Neural cell (in vitro differentiated cells): ENCODE data around the gene TMEM244. TPM values are rescaled to one million over a fixed set of nuclear protein-coding genes. Genes with fewer than 3 reads are reported as not detected.

Source experiments
- H2AFZ ChIP-seq: fragments of 200-600, 300-800 bp; sonication (generic), shearing (Covaris generic); 2 replicates; pipeline ENCODE4 v1.6.0; 2014; ENCODE audit warnings: low read depth, mild to moderate bottlenecking, antibody characterized with exemption, low read length, moderate library complexity
- H3F3A ChIP-seq: fragments of 200-600 bp; shearing (Covaris generic); 2 replicates; pipeline ENCODE4 v1.6.1; 2016; ENCODE audit warnings: mild to moderate bottlenecking, moderate library complexity, mixed read lengths, antibody characterized with exemption, low read length; ENCODE audit not compliant: insufficient read depth, poor library complexity, severe bottlenecking
- H3K27ac ChIP-seq: fragments of 200-600, 300-800 bp; sonication (generic), shearing (Covaris generic); 2 replicates; pipeline ENCODE4 v1.5.1; 2014; ENCODE audit warnings: mild to moderate bottlenecking, low read length, moderate library complexity
- H3K27me3 ChIP-seq: fragments of 300-800, 200-600 bp; sonication (generic), shearing (Covaris generic); 2 replicates; pipeline ENCODE4 v1.6.0; 2014; ENCODE audit warnings: mild to moderate bottlenecking, low read depth, low read length, moderate library complexity; ENCODE audit not compliant: insufficient read depth
- H3K36me3 ChIP-seq: fragments of 300-800, 200-600 bp; sonication (generic), shearing (Covaris generic); 2 replicates; pipeline ENCODE4 v1.5.1; 2014; ENCODE audit warnings: mild to moderate bottlenecking, antibody characterized with exemption, low read length, moderate library complexity; ENCODE audit not compliant: insufficient read depth
- H3K4me2 ChIP-seq: fragments of 300-800, 200-600 bp; sonication (generic), shearing (Covaris generic); 2 replicates; pipeline ENCODE4 v1.6.0; 2014; ENCODE audit warnings: mild to moderate bottlenecking, low read length
- H3K4me3 ChIP-seq: fragments of 300-800, 200-600 bp; sonication (generic), shearing (Covaris generic); 2 replicates; pipeline ENCODE4 v1.5.1; 2014; ENCODE audit warnings: mild to moderate bottlenecking, low read length, moderate library complexity
- H3K79me2 ChIP-seq: fragments of 200-600 bp; shearing (Covaris generic); replicated peaks from 2 replicates; pipeline ENCODE4 v1.6.0; 2014; ENCODE audit warnings: mild to moderate bottlenecking, low read length, moderate library complexity; ENCODE audit not compliant: insufficient read depth
- H3K9ac ChIP-seq: fragments of 300-800, 200-600 bp; sonication (generic), shearing (Covaris generic); 2 replicates; pipeline ENCODE4 v1.6.1; 2016; ENCODE audit warnings: mild to moderate bottlenecking, low read length, mixed read lengths
- H3K9me2 ChIP-seq: fragments of 200-600 bp; shearing (Covaris generic); 2 replicates; pipeline ENCODE4 v1.6.1; 2016; ENCODE audit warnings: mild to moderate bottlenecking, low read length, mixed read lengths; ENCODE audit not compliant: insufficient read depth
- H3K9me3 ChIP-seq: fragments of 200-600, 300-800 bp; sonication (generic), shearing (Covaris generic); 2 replicates; pipeline ENCODE4 v1.6.1; 2016; ENCODE audit warnings: mild to moderate bottlenecking, mixed run types, low read length, moderate library complexity, mixed read lengths
- H4K20me1 ChIP-seq: fragments of 200-600 bp; shearing (Covaris generic); 2 replicates; pipeline ENCODE4 v1.6.1; 2016; ENCODE audit warnings: mild to moderate bottlenecking, mixed run types; ENCODE audit not compliant: insufficient read depth
- CTCF ChIP-seq: fragments of 450-650 bp; IDR thresholded peaks from 2 replicates; pipeline ENCODE4 v1.5.1; 2014; ENCODE audit warnings: antibody characterized with exemption, mild to moderate bottlenecking, moderate library complexity; ENCODE audit not compliant: poor library complexity, severe bottlenecking
- EP300 ChIP-seq: fragments of 450-650 bp; conservative IDR thresholded peaks from 2 replicates; pipeline ENCODE4 v1.6.1; 2014; ENCODE audit warnings: antibody characterized with exemption, mild to moderate bottlenecking, moderate library complexity; ENCODE audit not compliant: poor library complexity, severe bottlenecking
- EZH2 ChIP-seq: fragments of 200-600, 300-800 bp; shearing (Covaris generic), sonication (generic); IDR thresholded peaks from 2 replicates; pipeline ENCODE4 v1.6.1; 2014; ENCODE audit warnings: antibody characterized with exemption, low read length, borderline replicate concordance, mild to moderate bottlenecking; ENCODE audit not compliant: insufficient read depth, poor library complexity, severe bottlenecking
- MXI1 ChIP-seq: fragments of 450-650 bp; conservative IDR thresholded peaks from 2 replicates; pipeline ENCODE4 v1.6.1; 2014; ENCODE audit warnings: antibody characterized with exemption, mild to moderate bottlenecking; ENCODE audit not compliant: poor library complexity, severe bottlenecking
- POLR2AphosphoS5 ChIP-seq: IDR thresholded peaks from 2 replicates; pipeline ENCODE4 v1.6.1; 2012
- RAD21 ChIP-seq: fragments of 450-650 bp; conservative IDR thresholded peaks from 2 replicates; pipeline ENCODE4 v1.6.1; 2014; ENCODE audit warnings: antibody characterized with exemption, mild to moderate bottlenecking, moderate library complexity
- REST ChIP-seq: IDR thresholded peaks from 2 replicates; pipeline ENCODE4 v1.6.1; 2012; ENCODE audit warnings: borderline replicate concordance
- SMC3 ChIP-seq: fragments of 450-650 bp; conservative IDR thresholded peaks from 2 replicates; pipeline ENCODE4 v1.6.1; 2014; ENCODE audit warnings: antibody characterized with exemption, mild to moderate bottlenecking, moderate library complexity; ENCODE audit not compliant: poor library complexity
- TAF1 ChIP-seq: IDR thresholded peaks from 2 replicates; pipeline ENCODE4 v1.6.1; 2012; ENCODE audit warnings: low read depth
- polyA plus RNA-seq: library from polyadenylated mRNA; depleted of rRNA; stranded (reverse); fragments of >200 nt; gene quantifications from 2 replicates; pipeline ENCODE4 v1.2.3, GENCODE V29; 2014

TMEM244 gene
- polyA plus RNA-seq, 1 donor from 2014 or later = not detected

- Histone ChIP-seq H3K4me3 (no peak overlapping the region), H4K20me1 (no peaks in the 10 kb centered on the region), H2AFZ (no peak overlapping the region), H3F3A (no peaks in the 10 kb centered on the region), H3K27ac (no peak overlapping the region), H3K27me3 (no peaks in the 10 kb centered on the region), H3K9me3 (no peaks in the 10 kb centered on the region), H3K4me2 (no peak overlapping the region), H3K9ac (no peak overlapping the region), H3K9me2 (no peaks in the 10 kb centered on the region), H3K36me3 (no peaks in the 10 kb centered on the region), H3K79me2 (no peaks in the 10 kb centered on the region)
- TF ChIP-seq CTCF = no peak
- no peak for TF ChIP-seq REST
- TF ChIP-seq MXI1 = no peak
- no peak for TF ChIP-seq TAF1
- TF ChIP-seq RAD21 = no peak
- no peak for TF ChIP-seq EP300
- no peak for TF ChIP-seq SMC3
- no peak for TF ChIP-seq EZH2
- TF ChIP-seq POLR2AphosphoS5 = no peak
Measured at GRCh38 chr6:129903082-129903481, 42.0 kb upstream of the TMEM244 start.

- Histone ChIP-seq H3K79me2 (no peaks in the 10 kb centered on the region), H3K9ac (no peak overlapping the region), H3F3A (no peaks in the 10 kb centered on the region), H3K27ac (no peak overlapping the region), H3K4me2 (no peak overlapping the region), H3K9me3 (no peaks in the 10 kb centered on the region), H2AFZ (no peak overlapping the region), H3K36me3 (no peaks in the 10 kb centered on the region), H3K4me3 (no peak overlapping the region), H3K9me2 (no peaks in the 10 kb centered on the region), H4K20me1 (no peaks in the 10 kb centered on the region), H3K27me3 (no peaks in the 10 kb centered on the region)
- TF ChIP-seq RAD21 = no peak
- TF ChIP-seq POLR2AphosphoS5 = no peak
- no peak for TF ChIP-seq REST
- TF ChIP-seq EP300 = no peak
- no peak for TF ChIP-seq CTCF
- no peak for TF ChIP-seq MXI1
- TF ChIP-seq EZH2 = no peak
- TF ChIP-seq TAF1 = no peak
- no peak for TF ChIP-seq SMC3
Measured at GRCh38 chr6:129902681-129903080, 41.6 kb upstream of the TMEM244 start.
